HepG2 (cell line): Measurements from ENCODE around the gene LTK. TPM values are rescaled to one million over a fixed set of nuclear protein-coding genes. Genes with fewer than 3 reads are reported as not detected.

ENCODE experiments used
- ATAC-seq: fragments of 200-7000 bp; cut with Tn5 transposase; 3 replicates; pipeline ENCODE4 v1.9.1; 2020; ENCODE audit warnings: mild to moderate bottlenecking, moderate library complexity
- BruUV-seq: library from RNA; stranded (reverse); fragments of 400-500 nt; replicated peaks from 2 replicates; lab custom pipeline; 2021; lab: Mats Ljungman, UMichigan
- CTCF ChIA-PET: fragments of 300-600 bp; formaldehyde crosslinking; extraction: SDS; loops from one replicate; lab custom pipeline; 2021; ENCODE audit warnings: low total read pairs, inconsistent platforms, low intra/inter-chr PET ratio; lab: Yijun Ruan, JAX
- POLR2A ChIA-PET: fragments of 350-600 bp; sonication (Branson Sonifier 250); formaldehyde crosslinking; loops from one replicate; lab custom pipeline; 2020; ENCODE audit warnings: antibody characterized with exemption, inconsistent platforms; lab: Yijun Ruan, JAX
- DNase-seq: peaks from one replicate; pipeline ENCODE4 v3.0.0-alpha.2; 2015; ENCODE audit warnings: low spot score
- FAIRE-seq: peaks from 3 replicates; lab custom pipeline; 2011; peaks lifted over from hg19 to GRCh38; lab: Jason Lieb, UNC
- H2AFZ ChIP-seq: one replicate; pipeline ENCODE4 v1.6.1; 2011; ENCODE audit warnings: low read length, inconsistent platforms
- H3K27ac ChIP-seq: fragments of 300-600 bp; 3 replicates; pipeline ENCODE4 v1.8.0; 2011; ENCODE audit warnings: mixed run types, mild to moderate bottlenecking, mixed read lengths, low read length, inconsistent platforms; ENCODE audit not compliant: insufficient read depth; ENCODE audit errors: extremely low read length
- H3K27me3 ChIP-seq, 2 experiments: fragments of 200-600 bp in 1 of 2; 2 replicates in 1 of 2; 3 replicates in 1 of 2; pipeline versions ENCODE4 v1.6.0 to v1.8.0; 2011; ENCODE audit warnings: low read length in 2 of 2, mild to moderate bottlenecking in 2 of 2, moderate library complexity in 2 of 2, inconsistent platforms in 1 of 2; ENCODE audit not compliant: insufficient read depth in 2 of 2, control insufficient read depth in 1 of 2
- H3K36me3 ChIP-seq, 2 experiments: fragments of 200-600 bp in 1 of 2; replicated peaks in 1 of 2; 2 replicates in 1 of 2; 3 replicates in 1 of 2; pipeline versions ENCODE4 v1.5.1 to v1.8.0; 2011; ENCODE audit warnings: low read length in 2 of 2, inconsistent platforms in 1 of 2; ENCODE audit not compliant: insufficient read depth in 2 of 2, control insufficient read depth in 1 of 2
- H3K4me1 ChIP-seq: 2 replicates; pipeline ENCODE4 v1.5.1; 2012; ENCODE audit warnings: low read length, inconsistent platforms; ENCODE audit not compliant: insufficient read depth
- H3K4me2 ChIP-seq: 2 replicates; pipeline ENCODE4 v1.6.0; 2011; ENCODE audit warnings: low read depth, low read length, inconsistent platforms
- H3K4me3 ChIP-seq, 3 experiments: fragments of 200-600 bp in 1 of 3; sonication (generic), shearing (Covaris generic) in 1 of 3; replicated peaks in 1 of 3; 2 replicates each; pipeline ENCODE4 v1.5.1; 2011 to 2016; ENCODE audit warnings: low read length in 3 of 3, inconsistent platforms in 2 of 3, low read depth in 2 of 3, mild to moderate bottlenecking in 2 of 3, control low read depth in 1 of 3, mixed read lengths in 1 of 3; ENCODE audit not compliant: insufficient read depth in 1 of 3
- H3K79me2 ChIP-seq: one replicate; pipeline ENCODE4 v1.6.1; 2011; ENCODE audit warnings: low read length, inconsistent platforms; ENCODE audit not compliant: insufficient read depth
- H3K9ac ChIP-seq: 2 replicates; pipeline ENCODE4 v1.6.0; 2011; ENCODE audit warnings: mild to moderate bottlenecking, low read depth, low read length, inconsistent platforms; ENCODE audit not compliant: insufficient read depth
- H3K9me3 ChIP-seq: 2 replicates; pipeline ENCODE4 v1.5.1; 2012; ENCODE audit warnings: mild to moderate bottlenecking, low read length
- H4K20me1 ChIP-seq: 2 replicates; pipeline ENCODE4 v1.6.0; 2011; ENCODE audit warnings: inconsistent platforms, mild to moderate bottlenecking, low read length, moderate library complexity; ENCODE audit not compliant: insufficient read depth
- ARID2 ChIP-seq: sonication (generic); formaldehyde crosslinking; IDR thresholded peaks from 2 replicates; pipeline ENCODE4 v1.8.1; 2022; ENCODE audit warnings: mild to moderate bottlenecking, missing genetic modification reagents, borderline replicate concordance
- ARID4A ChIP-seq: sonication (generic); formaldehyde crosslinking; IDR thresholded peaks from 2 replicates; pipeline ENCODE4 v1.5.0; 2020; ENCODE audit warnings: mild to moderate bottlenecking, missing genetic modification reagents, borderline replicate concordance
- LRRFIP1 ChIP-seq: sonication (generic); formaldehyde crosslinking; conservative IDR thresholded peaks from 2 replicates; pipeline ENCODE4 v1.4.0; 2020; ENCODE audit warnings: missing genetic modification reagents
- NR2F1 ChIP-seq, 2 experiments: fragments of 450-650 bp in 1 of 2; formaldehyde crosslinking in 1 of 2; IDR thresholded peaks; 2 replicates each; pipeline versions ENCODE4 v1.5.0 to v1.6.1; 2016 to 2020; ENCODE audit warnings: mild to moderate bottlenecking in 1 of 2, missing compliant biosample characterization in 1 of 2, missing genetic modification reagents in 1 of 2, moderate library complexity in 1 of 2
- STAT6 ChIP-seq: sonication (generic); formaldehyde crosslinking; IDR thresholded peaks from 2 replicates; pipeline ENCODE4 v1.4.0; 2020; ENCODE audit warnings: missing genetic modification reagents, mild to moderate bottlenecking, borderline replicate concordance
- THAP7 ChIP-seq: sonication (generic); formaldehyde crosslinking; IDR thresholded peaks from 2 replicates; pipeline ENCODE4 v1.8.1; 2023; ENCODE audit warnings: mild to moderate bottlenecking, missing genetic modification reagents
- ZFYVE20 ChIP-seq: sonication (generic); formaldehyde crosslinking; IDR thresholded peaks from 2 replicates; pipeline ENCODE4 v1.8.0; 2023; ENCODE audit warnings: low read depth, mild to moderate bottlenecking, moderate library complexity, missing genetic modification reagents, borderline replicate concordance
- ZNF138 ChIP-seq: sonication (generic); formaldehyde crosslinking; IDR thresholded peaks from 2 replicates; pipeline ENCODE4 v1.5.0; 2020; ENCODE audit warnings: mild to moderate bottlenecking, low read depth, missing genetic modification reagents
- ZNF274 ChIP-seq: sonication (generic); formaldehyde crosslinking; IDR thresholded peaks from 2 replicates; pipeline ENCODE4 v1.5.1; 2020; ENCODE audit warnings: mild to moderate bottlenecking, missing genetic modification reagents
- WGBS: methylation state at CpG from one replicate; pipeline ENCODE4 v1.1.6; 2017; ENCODE audit warnings: low lambda C conversion rate; 5-methylcytosine and 5-hydroxymethylcytosine counted together
- in situ Hi-C: cut with HindIII; loops from 2 replicates; pipeline ENCODE4 v1.10.0; 2017; ENCODE audit warnings: low pct_unique_long_range_greater_than_20kb; ENCODE audit not compliant: extremely low pct_ligation_motif_present
- intact Hi-C: fragments of 100-400 bp; cut with micrococcal nuclease; formaldehyde crosslinking; loops from one replicate; pipeline ENCODE4 v1.10.0; 2022; ENCODE audit not compliant: unreplicated experiment
- polyA plus RNA-seq, 8 experiments: library from polyadenylated mRNA; depleted of rRNA in 3 of 8; stranded (reverse) in 7 of 8; unstranded in 1 of 8; fragments of >200 nt; fragmentation: Illumina TruSeq in 4 of 8; extraction: Trizol in 4 of 8; gene quantifications; 2 replicates each; pipeline versions ENCODE4 v1.2.1 to v1.2.3, GENCODE V29; 2011 to 2016; ENCODE audit warnings: low read depth in 4 of 8, missing spikeins in 1 of 8, mixed read lengths in 1 of 8; ENCODE audit not compliant: insufficient read depth in 1 of 8
- total RNA-seq, 5 experiments: library from RNA; depleted of rRNA; stranded (reverse); fragments of >200 nt; fragmentation: Illumina TruSeq; extraction: Trizol; gene quantifications; 2 replicates each; pipeline ENCODE4 v1.2.3, GENCODE V29; 2016; ENCODE audit warnings: low read depth in 1 of 5

LTK gene
- total and polyA plus RNA-seq, 2 of the 13 experiments (the other 11 are each of a cell fraction or from before 2014, with no cell fraction given), result 0.01 TPM; not detected in 1

- no peak for TF ChIP-seq LRRFIP1 (CRISPR knock-in tag)
- no peak for TF ChIP-seq ZFYVE20 (CRISPR knock-in tag)
- TF ChIP-seq THAP7 (CRISPR knock-in tag), result no peak
- TF ChIP-seq ARID2 (CRISPR knock-in tag), result no peak
- TF ChIP-seq ZNF274 (CRISPR knock-in tag), result no peak
- TF ChIP-seq, all 625 proteins: peak for 0
Measured at GRCh38 chr15:41512940-41513505, 604 bp downstream of the LTK start (continued).

- no peak overlapping the region; a peak in 1 of 6 replicates for H3K4me3 ChIP-seq
- TF ChIP-seq ZNF138 (CRISPR knock-in tag) (no peak), ARID4A (CRISPR knock-in tag) (no peak), STAT6 (CRISPR knock-in tag) (no peak), NR2F1 (CRISPR knock-in tag; IDR thresholded peaks at IDR 0.05) (no peak)
Measured at GRCh38 chr15:41512512-41512939, 1.1 kb downstream of the LTK start.

More at GRCh38 chr15:41512512-41512939, 1.1 kb downstream of the LTK start:
- intact Hi-C loops, result no loop called here
- Histone ChIP-seq H3K9ac (no peak overlapping the region), H3K9me3 (no peaks in the 10 kb centered on the region), H2AFZ (no peak overlapping the region), H3K27ac (no peak overlapping the region), H3K4me1 (peaks cover 10% of the 10 kb centered on the region), H3K27me3 (peaks cover 0 to 5% of the 10 kb centered on the region in 2 experiments; a peak in 1 of 5 replicates), H4K20me1 (no peaks in the 10 kb centered on the region), H3K79me2 (no peaks in the 10 kb centered on the region), H3K4me2 (peak overlapping the region; percentile 58), H3K36me3 (no peaks in the 10 kb centered on the region)
- ChIA-PET CTCF (no interaction called here), POLR2A (interaction anchor here (1.0 kb wide), 1 partner anchor 20 kb away, joined by 3 read pairs; no protein-coding TSS in a partner anchor)
- FAIRE-seq (no peak), DNase-seq (no peak), ATAC-seq (peak; percentile 26)
- no TSS peak for BruUV-seq
- in situ Hi-C loops, result no loop called here
- 67% methylated on average over 10 of the region's 33 CpGs for WGBS
